Measurements from ENCODE around the gene PRELID2.

DNA sequence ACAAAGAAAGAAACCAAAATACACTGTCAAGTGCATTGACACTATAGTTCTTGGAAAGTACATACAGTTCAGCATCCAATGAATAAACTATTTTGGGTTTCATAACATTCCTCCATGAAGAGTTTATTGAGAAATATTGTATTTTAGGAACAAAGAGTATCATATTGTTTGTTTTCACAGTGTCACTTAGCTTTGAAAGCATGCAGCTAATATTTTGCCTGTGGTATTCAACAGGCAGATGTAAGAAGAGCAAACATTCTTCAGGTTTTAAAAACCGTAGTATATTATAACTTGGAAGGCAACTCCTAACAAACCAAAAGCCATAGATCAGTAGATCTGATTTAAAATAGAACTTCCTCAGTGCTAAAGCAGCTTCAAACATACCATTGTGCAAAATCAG is 4.5 kb downstream of the PRELID2 start:
- TF ChIP-seq, protein P1, sequence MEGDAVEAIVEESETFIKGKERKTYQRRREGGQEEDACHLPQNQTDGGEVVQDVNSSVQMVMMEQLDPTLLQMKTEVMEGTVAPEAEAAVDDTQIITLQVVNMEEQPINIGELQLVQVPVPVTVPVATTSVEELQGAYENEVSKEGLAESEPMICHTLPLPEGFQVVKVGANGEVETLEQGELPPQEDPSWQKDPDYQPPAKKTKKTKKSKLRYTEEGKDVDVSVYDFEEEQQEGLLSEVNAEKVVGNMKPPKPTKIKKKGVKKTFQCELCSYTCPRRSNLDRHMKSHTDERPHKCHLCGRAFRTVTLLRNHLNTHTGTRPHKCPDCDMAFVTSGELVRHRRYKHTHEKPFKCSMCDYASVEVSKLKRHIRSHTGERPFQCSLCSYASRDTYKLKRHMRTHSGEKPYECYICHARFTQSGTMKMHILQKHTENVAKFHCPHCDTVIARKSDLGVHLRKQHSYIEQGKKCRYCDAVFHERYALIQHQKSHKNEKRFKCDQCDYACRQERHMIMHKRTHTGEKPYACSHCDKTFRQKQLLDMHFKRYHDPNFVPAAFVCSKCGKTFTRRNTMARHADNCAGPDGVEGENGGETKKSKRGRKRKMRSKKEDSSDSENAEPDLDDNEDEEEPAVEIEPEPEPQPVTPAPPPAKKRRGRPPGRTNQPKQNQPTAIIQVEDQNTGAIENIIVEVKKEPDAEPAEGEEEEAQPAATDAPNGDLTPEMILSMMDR (conservative IDR thresholded peaks at IDR 0.05), result no peak
- TF ChIP-seq ZFX (IDR thresholded peaks at IDR 0.05), result no peak
